ENCODE data around the gene LYZL6. TPM values are rescaled to one million over a fixed set of nuclear protein-coding genes. Genes with fewer than 3 reads are reported as not detected.
"Not testable (repeated sequence)": the region's sequence is repeated elsewhere in the genome, so short reads cannot be mapped to it uniquely, and the experiment has no call there.

LYZL6 gene
- total RNA-seq, 1 donor from 2014 or later: not detected

GRCh38 chr17:35909408-35909807, 34.1 kb downstream of the LYZL6 start:
- DNase-seq (ENCODE audit: extremely low read depth, low read depth, low spot score): no peak

GRCh38 chr17:35907691-35908090, 35.8 kb downstream of the LYZL6 start:
- DNase-seq (ENCODE audit: extremely low read depth, low read depth, low spot score): no peak

GRCh38 chr17:35906926-35907637, 36.4 kb downstream of the LYZL6 start:
- no peak for DNase-seq (ENCODE audit: extremely low read depth, low read depth, low spot score)

GRCh38 chr17:35906191-35906925, 37.2 kb downstream of the LYZL6 start:
- DNase-seq (ENCODE audit: extremely low read depth, low read depth, low spot score): no peak

- DNase-seq (ENCODE audit: extremely low read depth, low read depth, low spot score): no peak
These were observed 40.1 kb downstream of the LYZL6 start for GRCh38 chr17:35903451-35903850.

- no peak for DNase-seq (ENCODE audit: extremely low read depth, low read depth, low spot score)
These were observed 41.8 kb downstream of the LYZL6 start for GRCh38 chr17:35901631-35902175.

GRCh38 chr17:35900708-35901480, 42.6 kb downstream of the LYZL6 start:
- no peak for DNase-seq (ENCODE audit: extremely low read depth, low read depth, low spot score)

- DNase-seq (ENCODE audit: extremely low read depth, low read depth, low spot score): no peak
These were observed 43.2 kb downstream of the LYZL6 start for GRCh38 chr17:35900280-35900679.

GRCh38 chr17:35898283-35899070, 45.0 kb downstream of the LYZL6 start:
- no peak for DNase-seq (ENCODE audit: extremely low read depth, low read depth, low spot score)

GRCh38 chr17:35897772-35898171, 45.7 kb downstream of the LYZL6 start:
- not testable (repeated sequence) for DNase-seq (ENCODE audit: extremely low read depth, low read depth, low spot score)

GRCh38 chr17:35895636-35896587, 47.6 kb downstream of the LYZL6 start:
- no peak for DNase-seq (ENCODE audit: extremely low read depth, low read depth, low spot score)

GRCh38 chr17:35894206-35894605, 49.3 kb downstream of the LYZL6 start:
- DNase-seq (ENCODE audit: extremely low read depth, low read depth, low spot score): no peak

GRCh38 chr17:35893751-35894150, 49.8 kb downstream of the LYZL6 start:
- DNase-seq (ENCODE audit: extremely low read depth, low read depth, low spot score): no peak

- DNase-seq (ENCODE audit: extremely low read depth, low read depth, low spot score): no peak
These were observed 51.1 kb downstream of the LYZL6 start for GRCh38 chr17:35892091-35893035.

GRCh38 chr17:35891269-35891668, 52.2 kb downstream of the LYZL6 start:
- DNase-seq (ENCODE audit: extremely low read depth, low read depth, low spot score): no peak

- DNase-seq (ENCODE audit: extremely low read depth, low read depth, low spot score): no peak
These were observed 52.7 kb downstream of the LYZL6 start for GRCh38 chr17:35890774-35891155.

GRCh38 chr17:35889818-35890773, 53.4 kb downstream of the LYZL6 start:
- no peak for DNase-seq (ENCODE audit: extremely low read depth, low read depth, low spot score)

Data from glomerular endothelial cell (primary cell).